ENCODE measurements around the gene ADGRL2. TPM values are rescaled to one million over a fixed set of nuclear protein-coding genes. Genes with fewer than 3 reads are reported as not detected.
A peak's percentile ranks its signal among the peaks of the same experiment; 100 is the strongest.

ADGRL2 gene
- total and polyA plus RNA-seq, 12 donors: 22.2 to 58.7 (median 48.0) TPM

- ATAC-seq: peak in 1 of 8 donors; percentile 38
- intact Hi-C loops (cut with DNase I): loop anchor here in 1 of 10 donors (10.0 kb wide), 1 partner anchor 139 kb away; no protein-coding TSS in a partner anchor
- Histone ChIP-seq H3K4me1 (peaks cover 0 to 66% (median 44%) of the 10 kb centered on the region in 9 donors), H3K9me3 (no peaks in the 10 kb centered on the region), H3K36me3 (no peaks in the 10 kb centered on the region), H3K27me3 (no peaks in the 10 kb centered on the region), H3K27ac (no peak overlapping the region), H3K4me3 (no peak overlapping the region)
- no peak for DNase-seq
- WGBS, 2 donors: 34 to 36% methylated on average over 4 of the region's 4 CpGs
- no peak for TF ChIP-seq CTCF (IDR thresholded peaks at IDR 0.05)
Measured at GRCh38 chr1:81836007-81836626, 35.4 kb downstream of the ADGRL2 start.

- no peak for TF ChIP-seq CTCF (IDR thresholded peaks at IDR 0.05)
- intact Hi-C loops (cut with DNase I): loop anchor here in 1 of 10 donors (10.0 kb wide), 1 partner anchor 136 kb away; no protein-coding TSS in a partner anchor
- 88 to 92% methylated on average over 2 of the region's 2 CpGs for WGBS, 2 donors
- Histone ChIP-seq H3K4me1 (peaks cover 0 to 41% (median 34%) of the 10 kb centered on the region in 9 donors), H3K27me3 (no peaks in the 10 kb centered on the region), H3K9me3 (no peaks in the 10 kb centered on the region), H3K4me3 (no peak overlapping the region), H3K36me3 (no peaks in the 10 kb centered on the region), H3K27ac (no peak overlapping the region)
- ATAC-seq (no peak), DNase-seq (no peak)
Measured at GRCh38 chr1:81838600-81839218, 38.0 kb downstream of the ADGRL2 start.

- Histone ChIP-seq H3K4me3 (no peak overlapping the region), H3K9me3 (no peaks in the 10 kb centered on the region), H3K4me1 (peaks cover 0 to 20% (median 13%) of the 10 kb centered on the region in 9 donors), H3K36me3 (no peaks in the 10 kb centered on the region), H3K27me3 (no peaks in the 10 kb centered on the region), H3K27ac (no peak overlapping the region)
- no peak for TF ChIP-seq CTCF (IDR thresholded peaks at IDR 0.05)
- WGBS, 2 donors: 94 to 100% methylated on average over 1 of the region's 1 CpG
- DNase-seq (no peak), ATAC-seq (no peak)
- intact Hi-C loops (cut with DNase I): no loop called here
Measured at GRCh38 chr1:81840805-81841204, 40.1 kb downstream of the ADGRL2 start.

DNA sequence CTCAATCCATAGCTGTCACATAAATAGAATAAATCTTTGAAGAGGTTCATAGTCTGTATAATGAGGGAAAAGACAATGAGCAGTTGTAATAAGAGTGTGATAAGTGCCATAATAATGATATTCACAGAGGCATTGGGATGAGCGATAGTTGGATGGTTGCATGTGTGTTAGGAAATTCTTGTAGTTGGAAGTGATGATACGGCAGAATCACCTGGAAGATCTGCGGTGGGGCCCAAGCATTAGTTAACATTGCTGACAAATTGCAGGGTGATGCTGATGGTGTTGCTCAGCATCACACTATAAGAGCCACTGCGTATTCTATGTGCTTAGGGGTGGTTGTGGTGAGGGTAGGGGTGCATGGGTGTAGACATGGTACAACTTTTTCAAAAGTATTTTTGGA, 41.1 kb downstream of the ADGRL2 start:
- no peak for DNase-seq
- intact Hi-C loops (cut with DNase I): no loop called here
- no peaks in the 10 kb centered on the region for H3K27me3 ChIP-seq
- no peaks in the 10 kb centered on the region for H3K9me3 ChIP-seq
- ATAC-seq: no peak
- whole genome bisulfite sequencing, 2 donors: 72 to 75% methylated on average over 4 of the region's 4 CpGs
- no peak for TF ChIP-seq CTCF (IDR thresholded peaks at IDR 0.05)
- no peak overlapping the region for H3K27ac ChIP-seq
- peaks cover 0 to 10% (median 3%) of the 10 kb centered on the region in 9 donors for H3K4me1 ChIP-seq
- H3K36me3 ChIP-seq: no peaks in the 10 kb centered on the region
- H3K4me3 ChIP-seq: no peak overlapping the region
